Smooth muscle cell (in vitro differentiated cells): ENCODE data around the gene SLC5A5. TPM values are rescaled to one million over a fixed set of nuclear protein-coding genes. Genes with fewer than 3 reads are reported as not detected.
"Not testable (repeated sequence)": the region's sequence is repeated elsewhere in the genome, so short reads cannot be mapped to it uniquely, and the experiment has no call there.

Experiments used
- DNase-seq: peaks from one replicate; lab custom pipeline; 2025; ENCODE audit not compliant: unreplicated experiment; lab: John Stamatoyannopoulos, UW
- H2AFZ ChIP-seq: fragments of 200-600 bp; sonication (generic); 2 replicates; pipeline ENCODE4 v1.6.0; 2016; ENCODE audit warnings: antibody characterized with exemption, low read depth, mild to moderate bottlenecking
- H3F3A ChIP-seq: fragments of 200-600 bp; sonication (generic); 2 replicates; pipeline ENCODE4 v1.6.0; 2017; ENCODE audit warnings: antibody characterized with exemption, low read depth
- H3K27ac ChIP-seq: fragments of 200-600 bp; sonication (generic); 2 replicates; pipeline ENCODE4 v1.5.1; 2016; ENCODE audit warnings: low read depth, mild to moderate bottlenecking
- H3K27me3 ChIP-seq: fragments of 200-600 bp; sonication (generic); 2 replicates; pipeline ENCODE4 v1.6.1; 2016; ENCODE audit warnings: low read depth, mild to moderate bottlenecking
- H3K36me3 ChIP-seq: fragments of 200-600 bp; sonication (generic); 2 replicates; pipeline ENCODE4 v1.5.1; 2016; ENCODE audit warnings: low read depth
- H3K4me1 ChIP-seq: fragments of 200-600 bp; sonication (generic); 2 replicates; pipeline ENCODE4 v1.5.1; 2016; ENCODE audit warnings: low read depth
- H3K4me2 ChIP-seq: fragments of 200-600 bp; sonication (generic); 2 replicates; pipeline ENCODE4 v1.6.0; 2016; ENCODE audit warnings: mild to moderate bottlenecking
- H3K4me3 ChIP-seq: fragments of 200-600 bp; sonication (generic); 2 replicates; pipeline ENCODE4 v1.5.1; 2016; ENCODE audit warnings: mild to moderate bottlenecking
- H3K79me2 ChIP-seq: fragments of 200-600 bp; sonication (generic); 2 replicates; pipeline ENCODE4 v1.6.0; 2016; ENCODE audit warnings: low read depth, mild to moderate bottlenecking
- H3K9ac ChIP-seq: fragments of 200-600 bp; sonication (generic); 2 replicates; pipeline ENCODE4 v1.6.0; 2016; ENCODE audit warnings: low read depth
- H3K9me3 ChIP-seq: fragments of 200-600 bp; sonication (generic); replicated peaks from 2 replicates; pipeline ENCODE4 v1.5.1; 2016; ENCODE audit warnings: low read depth
- H4K20me1 ChIP-seq: fragments of 200-600 bp; sonication (generic); 2 replicates; pipeline ENCODE4 v1.6.0; 2016; ENCODE audit warnings: low read depth
- WGBS: methylation state at CpG from one replicate; pipeline ENCODE4 v1.1.7; 2016; ENCODE audit warnings: low lambda C conversion rate; 5-methylcytosine and 5-hydroxymethylcytosine counted together
- polyA plus RNA-seq: library from polyadenylated mRNA; unstranded; fragments of >200 nt; fragmentation: Nextera tagmentation; extraction: Ambion mirVana; gene quantifications from 2 replicates; pipeline ENCODE4 v1.2.1, GENCODE V29; 2016
- total RNA-seq: library from RNA; depleted of rRNA; stranded (reverse); fragments of >200 nt; gene quantifications from 2 replicates; pipeline ENCODE4 v1.2.3, GENCODE V29; 2014
- TF ChIP-seq, protein P1 (sequence below): fragments of 200-600 bp; sonication (generic); IDR thresholded peaks from 2 replicates; pipeline ENCODE4 v1.5.1; 2017; ENCODE audit warnings: borderline replicate concordance, mild to moderate bottlenecking, antibody characterized with exemption; ENCODE audit not compliant: insufficient read depth, poor library complexity, severe bottlenecking

Gene SLC5A5
- total and polyA plus RNA-seq, 2 experiments from 2014 or later: not detected

- Histone ChIP-seq H3F3A (no peaks in the 10 kb centered on the region), H3K4me2 (no peak overlapping the region), H3K27me3 (no peaks in the 10 kb centered on the region), H3K9ac (no peak overlapping the region), H3K4me3 (no peak overlapping the region), H3K4me1 (no peaks in the 10 kb centered on the region), H4K20me1 (no peaks in the 10 kb centered on the region), H3K36me3 (no peaks in the 10 kb centered on the region), H3K9me3 (no peaks in the 10 kb centered on the region), H3K27ac (no peak overlapping the region), H2AFZ (no peak overlapping the region), H3K79me2 (no peaks in the 10 kb centered on the region)
- WGBS: 90% methylated on average over 7 of the region's 7 CpGs
- DNase-seq: no peak
- TF ChIP-seq, protein P1, sequence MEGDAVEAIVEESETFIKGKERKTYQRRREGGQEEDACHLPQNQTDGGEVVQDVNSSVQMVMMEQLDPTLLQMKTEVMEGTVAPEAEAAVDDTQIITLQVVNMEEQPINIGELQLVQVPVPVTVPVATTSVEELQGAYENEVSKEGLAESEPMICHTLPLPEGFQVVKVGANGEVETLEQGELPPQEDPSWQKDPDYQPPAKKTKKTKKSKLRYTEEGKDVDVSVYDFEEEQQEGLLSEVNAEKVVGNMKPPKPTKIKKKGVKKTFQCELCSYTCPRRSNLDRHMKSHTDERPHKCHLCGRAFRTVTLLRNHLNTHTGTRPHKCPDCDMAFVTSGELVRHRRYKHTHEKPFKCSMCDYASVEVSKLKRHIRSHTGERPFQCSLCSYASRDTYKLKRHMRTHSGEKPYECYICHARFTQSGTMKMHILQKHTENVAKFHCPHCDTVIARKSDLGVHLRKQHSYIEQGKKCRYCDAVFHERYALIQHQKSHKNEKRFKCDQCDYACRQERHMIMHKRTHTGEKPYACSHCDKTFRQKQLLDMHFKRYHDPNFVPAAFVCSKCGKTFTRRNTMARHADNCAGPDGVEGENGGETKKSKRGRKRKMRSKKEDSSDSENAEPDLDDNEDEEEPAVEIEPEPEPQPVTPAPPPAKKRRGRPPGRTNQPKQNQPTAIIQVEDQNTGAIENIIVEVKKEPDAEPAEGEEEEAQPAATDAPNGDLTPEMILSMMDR: no peak
Observed at GRCh38 chr19:17886515-17886914, 14.8 kb downstream of the SLC5A5 start.

GRCh38 chr19:17887221-17887620 is 15.5 kb downstream of the SLC5A5 start:
- H3K4me3 ChIP-seq, H3K79me2 ChIP-seq, DNase-seq, H3F3A ChIP-seq, H3K27me3 ChIP-seq, H3K9ac ChIP-seq, H3K4me2 ChIP-seq, H2AFZ ChIP-seq, H3K9me3 ChIP-seq, H4K20me1 ChIP-seq, H3K36me3 ChIP-seq, H3K4me1 ChIP-seq, H3K27ac ChIP-seq: not testable (repeated sequence)
- 87% methylated on average over 4 of the region's 4 CpGs for whole genome bisulfite sequencing

DNA sequence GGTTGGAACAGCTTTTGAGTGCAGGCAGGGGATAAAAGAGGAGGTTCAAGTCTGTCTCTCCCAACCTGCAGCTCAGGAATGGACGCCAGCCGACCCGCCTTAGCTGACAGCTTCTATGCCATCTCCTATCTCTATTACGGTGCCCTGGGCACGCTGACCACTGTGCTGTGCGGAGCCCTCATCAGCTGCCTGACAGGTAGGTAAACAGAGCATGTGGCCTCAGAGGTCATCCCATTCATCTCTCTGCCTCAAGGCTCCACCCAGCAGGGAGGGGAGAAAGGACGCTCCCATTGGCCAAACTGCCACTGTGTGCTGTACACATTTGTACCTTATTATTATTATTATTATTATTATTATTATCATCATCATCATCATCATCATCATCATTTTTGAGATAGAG is 16.5 kb downstream of the SLC5A5 start:
- TF ChIP-seq, protein P1: no peak
- no peaks in the 10 kb centered on the region for H3K27me3 ChIP-seq
- no peaks in the 10 kb centered on the region for H3K36me3 ChIP-seq
- no peak overlapping the region for H2AFZ ChIP-seq
- H3K27ac ChIP-seq: no peak overlapping the region
- no peaks in the 10 kb centered on the region for H3K79me2 ChIP-seq
- H3K4me3 ChIP-seq: no peak overlapping the region
- WGBS: 90% methylated on average over 7 of the region's 7 CpGs
- no peak overlapping the region for H3K4me2 ChIP-seq
- H3K9ac ChIP-seq: no peak overlapping the region
- H3F3A ChIP-seq: no peaks in the 10 kb centered on the region
- H3K4me1 ChIP-seq: no peaks in the 10 kb centered on the region
- H4K20me1 ChIP-seq: no peaks in the 10 kb centered on the region
- no peaks in the 10 kb centered on the region for H3K9me3 ChIP-seq
- no peak for DNase-seq

DNA sequence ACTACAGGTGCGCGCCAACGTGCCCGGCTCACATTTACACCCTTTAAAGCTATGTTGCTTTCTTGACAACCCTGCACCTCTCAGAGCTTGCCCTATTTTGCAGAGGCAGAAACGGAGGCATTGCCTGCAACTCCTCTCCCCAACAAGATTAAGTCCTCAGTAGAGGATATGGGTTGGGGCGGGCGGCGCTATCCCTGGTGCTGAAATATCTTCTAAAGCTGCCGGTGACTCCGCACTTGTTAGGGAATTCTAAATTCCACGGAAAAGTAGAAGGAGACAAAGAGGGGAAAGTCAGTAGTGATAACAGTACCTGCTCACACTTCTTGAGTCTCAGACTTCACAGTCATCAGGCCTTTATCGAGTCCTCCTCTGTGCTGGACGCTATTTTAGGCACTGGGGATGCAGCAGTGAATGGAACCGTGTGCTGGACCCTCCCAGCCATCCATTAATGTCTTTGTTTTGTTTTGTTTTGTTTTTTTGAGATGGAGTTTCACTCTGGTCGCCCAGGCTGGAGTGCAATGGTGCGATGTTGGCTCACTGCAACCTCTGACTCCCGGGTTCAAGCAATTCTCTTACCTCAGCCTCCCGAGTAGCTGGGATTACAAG is 18.0 kb downstream of the SLC5A5 start:
- Histone ChIP-seq H3K27ac (no peak overlapping the region), H3K9me3 (no peaks in the 10 kb centered on the region), H3K4me3 (no peak overlapping the region), H3K36me3 (no peaks in the 10 kb centered on the region), H3K27me3 (no peaks in the 10 kb centered on the region), H3F3A (no peaks in the 10 kb centered on the region), H3K9ac (no peak overlapping the region), H3K4me2 (no peak overlapping the region), H3K4me1 (no peaks in the 10 kb centered on the region), H3K79me2 (no peaks in the 10 kb centered on the region), H2AFZ (no peak overlapping the region), H4K20me1 (no peaks in the 10 kb centered on the region)
- DNase-seq: peak; percentile 18
- TF ChIP-seq, protein P1: no peak
- 32% methylated on average over 18 of the region's 18 CpGs for WGBS
